GM12878 (cell line): ENCODE data around the gene PHF10. TPM values are rescaled to one million over a fixed set of nuclear protein-coding genes. Genes with fewer than 3 reads are reported as not detected.

Source experiments
- ATAC-seq: fragments of 200-7000 bp; cut with Tn5 transposase; 3 replicates; pipeline ENCODE4 v1.9.1; 2020; ENCODE audit warnings: mild to moderate bottlenecking, moderate library complexity
- BruUV-seq: library from RNA; stranded (reverse); fragments of 400-500 nt; replicated peaks from 2 replicates; lab custom pipeline; 2021; lab: Mats Ljungman, UMichigan
- CTCF ChIA-PET: fragments of 300-600 bp; sonication (Branson Sonifier 250); formaldehyde crosslinking; extraction: SDS; loops from one replicate; lab custom pipeline; 2021; ENCODE audit warnings: inconsistent platforms; lab: Yijun Ruan, JAX
- POLR2A ChIA-PET: fragments of 350-600 bp; formaldehyde crosslinking; extraction: SDS; loops from one replicate; lab custom pipeline; 2021; ENCODE audit warnings: inconsistent platforms; lab: Charles Lee
- RAD21 ChIA-PET: fragments of 300-600 bp; sonication (Branson Sonifier 250); formaldehyde crosslinking; loops from one replicate; lab custom pipeline; 2023; ENCODE audit warnings: antibody characterized with exemption; ENCODE audit not compliant: unreplicated experiment; lab: Charles Lee
- SMC1A ChIA-PET: fragments of 300-600 bp; sonication (Branson Sonifier 250); formaldehyde crosslinking; loops from one replicate; lab custom pipeline; 2023; ENCODE audit not compliant: unreplicated experiment, uncharacterized antibody; lab: Charles Lee
- DNase-seq: peaks from one replicate; pipeline ENCODE4 v3.0.0-alpha.2; 2011; ENCODE audit warnings: low read depth, low spot score
- FAIRE-seq: peaks from 3 replicates; lab custom pipeline; 2011; peaks lifted over from hg19 to GRCh38; lab: Jason Lieb, UNC
- H2AFZ ChIP-seq: 2 replicates; pipeline ENCODE4 v1.6.0; 2011; ENCODE audit warnings: low read depth, low read length, control low read depth; ENCODE audit not compliant: control insufficient read depth
- H3K27ac ChIP-seq: 2 replicates; pipeline ENCODE4 v1.5.1; 2011; ENCODE audit warnings: control low read depth; ENCODE audit not compliant: control insufficient read depth, insufficient read depth
- H3K27me3 ChIP-seq, 2 experiments: replicated peaks in 1 of 2; 2 replicates each; pipeline versions ENCODE4 v1.6.0 to v1.6.1; 2011; ENCODE audit warnings: low read length in 1 of 2; ENCODE audit not compliant: control insufficient read depth in 2 of 2, insufficient read depth in 2 of 2
- H3K36me3 ChIP-seq, 2 experiments: 2 replicates each; pipeline ENCODE4 v1.5.1; 2011; ENCODE audit warnings: low read length in 1 of 2; ENCODE audit not compliant: control insufficient read depth in 2 of 2, insufficient read depth in 2 of 2
- H3K4me1 ChIP-seq: 2 replicates; pipeline ENCODE4 v1.6.1; 2011; ENCODE audit warnings: mild to moderate bottlenecking, low read length, moderate library complexity, mixed read lengths; ENCODE audit not compliant: control insufficient read depth, insufficient read depth
- H3K4me2 ChIP-seq: 2 replicates; pipeline ENCODE4 v1.6.0; 2011; ENCODE audit warnings: control low read depth; ENCODE audit not compliant: control insufficient read depth, insufficient read depth
- H3K4me3 ChIP-seq: fragments of 200-600 bp; sonication (generic); 2 replicates; pipeline ENCODE4 v1.5.1; 2016
- H3K79me2 ChIP-seq: 2 replicates; pipeline ENCODE4 v1.6.0; 2011; ENCODE audit warnings: low read length; ENCODE audit not compliant: control insufficient read depth, insufficient read depth
- H3K9ac ChIP-seq: 2 replicates; pipeline ENCODE4 v1.8.0; 2011; ENCODE audit warnings: low read length, control low read depth, mixed read lengths; ENCODE audit not compliant: control insufficient read depth, insufficient read depth
- H3K9me3 ChIP-seq: replicated peaks from 3 replicates; pipeline ENCODE4 v1.5.1; 2011; ENCODE audit warnings: mild to moderate bottlenecking, low read length; ENCODE audit not compliant: control insufficient read depth, insufficient read depth
- H4K20me1 ChIP-seq: 2 replicates; pipeline ENCODE4 v1.6.0; 2011; ENCODE audit not compliant: control insufficient read depth, insufficient read depth
- ATF3 ChIP-seq: IDR thresholded peaks from 2 replicates; pipeline ENCODE4 v1.6.1; 2011; ENCODE audit warnings: low read depth, mild to moderate bottlenecking, low read length, moderate library complexity, borderline replicate concordance; ENCODE audit errors: extremely low read depth
- CBX5 ChIP-seq: sonication (generic); IDR thresholded peaks from 2 replicates; pipeline ENCODE4 v1.6.1; 2016; ENCODE audit warnings: low read depth, moderate library complexity, mild to moderate bottlenecking, inconsistent platforms
- CREM ChIP-seq: IDR thresholded peaks from 2 replicates; pipeline ENCODE4 v1.6.1; 2014; ENCODE audit warnings: antibody characterized with exemption, low read depth
- DPF2 ChIP-seq: fragments of 450-650 bp; IDR thresholded peaks from 2 replicates; pipeline ENCODE4 v1.6.1; 2017; ENCODE audit warnings: mild to moderate bottlenecking
- GATAD2B ChIP-seq: fragments of 450-650 bp; conservative IDR thresholded peaks from 2 replicates; pipeline ENCODE4 v1.6.1; 2017; ENCODE audit warnings: low read depth, mild to moderate bottlenecking, moderate library complexity
- HDGF ChIP-seq: fragments of 450-650 bp; IDR thresholded peaks from 2 replicates; pipeline ENCODE4 v1.6.1; 2016; ENCODE audit warnings: antibody characterized with exemption
- IRF4 ChIP-seq: IDR thresholded peaks from 2 replicates; pipeline ENCODE4 v1.6.1; 2011; ENCODE audit warnings: low read depth, low read length
- MTA2 ChIP-seq: fragments of 450-650 bp; IDR thresholded peaks from 2 replicates; pipeline ENCODE4 v1.6.1; 2016; ENCODE audit warnings: low read depth, mild to moderate bottlenecking, moderate library complexity
- MXI1 ChIP-seq: fragments of 150-350 bp; IDR thresholded peaks from 2 replicates; pipeline ENCODE4 v1.6.1; 2011; ENCODE audit warnings: low read depth, mild to moderate bottlenecking, inconsistent platforms, low read length, improper control_type of control experiment
- NBN ChIP-seq: fragments of 450-650 bp; IDR thresholded peaks from 2 replicates; pipeline ENCODE4 v1.6.1; 2016
- NR2C2 ChIP-seq: IDR thresholded peaks from 2 replicates; pipeline ENCODE4 v1.6.1; 2011; ENCODE audit warnings: borderline replicate concordance, low read depth; ENCODE audit not compliant: control insufficient read depth, insufficient read length
- POLR2AphosphoS5 ChIP-seq: IDR thresholded peaks from 2 replicates; pipeline ENCODE4 v1.6.1; 2011; ENCODE audit warnings: mild to moderate bottlenecking, low read length, inconsistent platforms
- RUNX3 ChIP-seq: IDR thresholded peaks from 2 replicates; pipeline ENCODE4 v1.6.1; 2012; ENCODE audit warnings: low read length, inconsistent platforms
- SIX5 ChIP-seq: IDR thresholded peaks from 2 replicates; pipeline ENCODE4 v1.6.1; 2011; ENCODE audit warnings: mild to moderate bottlenecking, low read depth, low read length, moderate library complexity; ENCODE audit not compliant: severe bottlenecking
- SMAD1 ChIP-seq: fragments of 450-650 bp; IDR thresholded peaks from 2 replicates; pipeline ENCODE4 v1.6.1; 2018; ENCODE audit warnings: mild to moderate bottlenecking, low read depth; ENCODE audit not compliant: partially characterized antibody
- SPI1 ChIP-seq: IDR thresholded peaks from 2 replicates; pipeline ENCODE4 v1.6.1; 2011; ENCODE audit warnings: low read depth, mild to moderate bottlenecking, low read length, moderate library complexity, borderline replicate concordance; ENCODE audit not compliant: insufficient read depth
- TCF12 ChIP-seq: IDR thresholded peaks from 2 replicates; pipeline ENCODE4 v1.6.1; 2011; ENCODE audit warnings: low read depth, mild to moderate bottlenecking, low read length
- TCF3 ChIP-seq: IDR thresholded peaks from 2 replicates; pipeline ENCODE4 v1.6.1; 2012; ENCODE audit warnings: low read depth, mild to moderate bottlenecking, low read length, borderline replicate concordance; ENCODE audit not compliant: insufficient read depth
- ZBTB11 ChIP-seq: fragments of 450-650 bp; formaldehyde crosslinking; IDR thresholded peaks from 2 replicates; pipeline ENCODE4 v1.5.0; 2022; ENCODE audit warnings: mild to moderate bottlenecking, missing genetic modification characterization
- ZNF207 ChIP-seq: fragments of 450-650 bp; IDR thresholded peaks from 2 replicates; pipeline ENCODE4 v1.6.1; 2014; ENCODE audit warnings: antibody characterized with exemption, mild to moderate bottlenecking, borderline replicate concordance
- ZNF622 ChIP-seq: fragments of 450-650 bp; IDR thresholded peaks from 2 replicates; pipeline ENCODE4 v1.6.1; 2017; ENCODE audit warnings: mild to moderate bottlenecking, inconsistent platforms
- WGBS: methylation state at CpG from one replicate; pipeline ENCODE4 v1.1.6; 2016; ENCODE audit warnings: low lambda C conversion rate; ENCODE audit not compliant: insufficient replicate concordance, insufficient coverage; ENCODE audit errors: missing lambda C conversion rate; 5-methylcytosine and 5-hydroxymethylcytosine counted together
- in situ Hi-C: fragments of 300-500 bp; cut with MboI; formaldehyde crosslinking; loops from 9 replicates; pipeline ENCODE4 v1.14.3; 2018; ENCODE audit warnings: mixed read lengths
- intact Hi-C: fragments of 100-400 bp; cut with micrococcal nuclease; formaldehyde crosslinking; loops from one replicate; pipeline ENCODE4 v1.14.2; 2022; ENCODE audit not compliant: unreplicated experiment
- polyA plus RNA-seq, 11 experiments: library from polyadenylated mRNA; depleted of rRNA in 4 of 11; unstranded in 6 of 11; stranded (reverse) in 5 of 11; fragments of >200 nt; fragmentation: Nextera tagmentation in 4 of 11; fragmentation: Illumina TruSeq in 1 of 11; extraction: Ambion mirVana in 4 of 11; extraction: Trizol in 1 of 11; gene quantifications; 1 replicate in 1 of 11; 2 replicates in 10 of 11; pipeline versions ENCODE4 v1.2.1 to v1.2.3, GENCODE V29; 2011 to 2016; ENCODE audit warnings: inconsistent platforms in 2 of 11, missing spikeins in 2 of 11, low read depth in 1 of 11
- total RNA-seq, 4 experiments: library from RNA; depleted of rRNA in 3 of 4; stranded (reverse); fragments of >200 nt in 3 of 4; fragmentation: Illumina TruSeq in 1 of 4; extraction: Trizol in 1 of 4; gene quantifications; 2 replicates each; pipeline versions ENCODE4 v1.2.1 to v1.2.3, GENCODE V29; 2013 to 2021

The PHF10 gene
- total and polyA plus RNA-seq, 10 of the 15 experiments (the other 5 are each of a cell fraction or from before 2014, with no cell fraction given) = 3.8 to 35.6 (median 15.8) TPM

- FAIRE-seq = peak; percentile 69
- Histone ChIP-seq H3K4me1 (peaks cover 5% of the 10 kb centered on the region; the same call in 1 of the 2 replicates), H4K20me1 (no peaks in the 10 kb centered on the region), H3K4me2 (peak within 1 kb of the TSS; percentile 90), H3K27me3 (no peaks in the 10 kb centered on the region), H3K9me3 (no peaks in the 10 kb centered on the region; the same call in 2 of the 3 replicates), H2AFZ (peak within 1 kb of the TSS; percentile 84), H3K36me3 (peaks cover 0 to 4% of the 10 kb centered on the region in 2 experiments; a peak in 1 of 4 replicates), H3K9ac (peak within 1 kb of the TSS; percentile 94), H3K4me3 (peak within 1 kb of the TSS; percentile 97), H3K79me2 (peaks cover 32% of the 10 kb centered on the region), H3K27ac (peak within 1 kb of the TSS; percentile 91)
- DNase-seq = peak; percentile 69
- BruUV-seq = no TSS peak
- RAD21 ChIA-PET = interaction anchor here (1.2 kb wide), 2 partner anchors 50 to 808 kb away, joined by 3 to 4 read pairs; partner anchors contain the start of gene WDR27
- peak; percentile 96 for ATAC-seq
- SMC1A ChIA-PET = interaction anchor here (0.8 to 1.4 kb wide), 4 partner anchors 30 to 709 kb away, joined by 3 to 4 read pairs (median 3); no protein-coding TSS in a partner anchor
- CTCF ChIA-PET = no interaction called here
- intact Hi-C loops = loop anchor here (1.0 kb wide), 3 partner anchors 26 to 803 kb away; partner anchors contain the start of genes C6orf120, TBP and WDR27
- WGBS = 1% methylated on average over 82 of the region's 90 CpGs
- in situ Hi-C loops = loop anchor here (5.0 kb wide), 1 partner anchor 801 kb away; the partner anchor contains the start of genes PSMB1 and TBP
- POLR2A ChIA-PET = interaction anchor here (0.8 to 1.4 kb wide), 4 partner anchors 28 to 804 kb away, joined by 3 to 5 read pairs (median 4); partner anchors contain the start of genes C6orf120 and WDR27
- TF ChIP-seq GATAD2B (peak; percentile 98), CREM (peak; percentile 99), SIX5 (peak; percentile 65), ZNF207 (peak; percentile 97), HDGF (peak; percentile 85; the same call in 1 of the 2 replicates), NBN (peak; percentile 76; the same call in 1 of the 2 replicates), ZBTB11 (CRISPR knock-in tag) (no peak), ATF3 (peak; percentile 84; the same call in 1 of the 2 replicates), ZNF622 (no peak), IRF4 (no peak), MXI1 (peak; percentile 75), SMAD1 (peak; percentile 29), NR2C2 (no peak), DPF2 (peak; percentile 87), SPI1 (peak; percentile 77; the same call in 1 of the 2 replicates), POLR2AphosphoS5 (peak; percentile 89), RUNX3 (peak; percentile 48; the same call in 1 of the 2 replicates), TCF12 (peak; percentile 69; the same call in 1 of the 2 replicates), CBX5 (no peak), MTA2 (no peak), TCF3 (peak; percentile 49; the same call in 1 of the 2 replicates)
Observed at GRCh38 chr6:169751242-169752073, 27.2 kb upstream of the PHF10 start, which contains the start of the genes DYNLT2 and ERMARD. Gene DYNLT2 (minus strand): TSS chr6:169751572. CDS start chr6:169751458, 114 bp downstream. Gene ERMARD (plus strand): TSS chr6:169751622. CDS start chr6:169751658, 36 bp downstream.
